Endodermal cell (in vitro differentiated cells): Measurements from ENCODE around the gene CSNK1G2. TPM values are rescaled to one million over a fixed set of nuclear protein-coding genes. Genes with fewer than 3 reads are reported as not detected.
A peak's percentile ranks its signal among the peaks of the same experiment; 100 is the strongest.

ENCODE experiments used
- DNase-seq: peaks from one replicate; pipeline ENCODE4 v3.0.0-alpha.2; 2017
- H3K27ac ChIP-seq: 2 replicates; pipeline ENCODE4 v1.5.1; 2013; ENCODE audit warnings: mild to moderate bottlenecking, low read depth, low read length, moderate library complexity
- H3K27me3 ChIP-seq: 2 replicates; pipeline ENCODE4 v1.6.1; 2013; ENCODE audit warnings: mild to moderate bottlenecking, low read length, moderate library complexity; ENCODE audit not compliant: insufficient read depth, control insufficient read depth, poor library complexity, severe bottlenecking
- H3K36me3 ChIP-seq: 2 replicates; pipeline ENCODE4 v1.7.0; 2013; ENCODE audit warnings: mild to moderate bottlenecking, low read length, moderate library complexity; ENCODE audit not compliant: control insufficient read depth, insufficient read depth
- H3K4me1 ChIP-seq: one replicate; pipeline ENCODE4 v1.7.0; 2013; ENCODE audit warnings: low read length; ENCODE audit not compliant: control insufficient read depth, insufficient read depth
- H3K4me3 ChIP-seq: 2 replicates; pipeline ENCODE4 v1.5.1; 2013; ENCODE audit warnings: mild to moderate bottlenecking, low read length, moderate library complexity
- H3K9ac ChIP-seq: 2 replicates; pipeline ENCODE4 v1.6.1; 2013; ENCODE audit warnings: mild to moderate bottlenecking, low read length, moderate library complexity; ENCODE audit not compliant: poor library complexity, severe bottlenecking; ENCODE audit errors: extremely low read depth
- H3K9me3 ChIP-seq: 2 replicates; pipeline ENCODE4 v1.6.1; 2013; ENCODE audit warnings: mild to moderate bottlenecking, low read length, moderate library complexity; ENCODE audit not compliant: control insufficient read depth
- H3K27ac Mint-ChIP-seq: 2 replicates; pipeline ENCODE4 v1.8.0; 2020; ENCODE audit warnings: mixed read lengths
- H3K27me3 Mint-ChIP-seq: 2 replicates; pipeline ENCODE4 v1.8.0; 2021; ENCODE audit warnings: mild to moderate bottlenecking, mixed read lengths; ENCODE audit not compliant: insufficient read depth
- H3K36me3 Mint-ChIP-seq: 2 replicates; pipeline ENCODE4 v1.8.0; 2020; ENCODE audit warnings: low read depth, mixed read lengths
- H3K4me1 Mint-ChIP-seq: 2 replicates; pipeline ENCODE4 v1.8.0; 2020; ENCODE audit warnings: mixed read lengths
- H3K4me3 Mint-ChIP-seq: 2 replicates; pipeline ENCODE4 v1.8.0; 2020; ENCODE audit warnings: mild to moderate bottlenecking, moderate library complexity, mixed read lengths
- H3K9me3 Mint-ChIP-seq: 2 replicates; pipeline ENCODE4 v1.8.0; 2020; ENCODE audit warnings: mild to moderate bottlenecking, mixed read lengths
- CTCF ChIP-seq: fragments of 200-600 bp; sonication (generic); conservative IDR thresholded peaks from 2 replicates; pipeline ENCODE4 v1.5.0; 2021; ENCODE audit warnings: antibody characterized with exemption, mild to moderate bottlenecking
- WGBS, 2 experiments: methylation state at CpG; one replicate each; pipeline versions ENCODE4 v1.1.5 to v1.1.7; 2013; ENCODE audit warnings: missing lambda C conversion rate in 2 of 2, mixed read lengths in 1 of 2; ENCODE audit not compliant: insufficient coverage in 1 of 2, insufficient read length in 1 of 2; 5-methylcytosine and 5-hydroxymethylcytosine counted together
- total RNA-seq, 2 donors: library from RNA; stranded (reverse); fragmentation: NEBNext Ultra II Directional in 1 of 2; extraction: Animal tissue kit (Norgen Biotek cat#: 25700) in 1 of 2; gene quantifications; 2 replicates in 1 of 2; 3 replicates in 1 of 2; pipeline ENCODE4 v1.2.1, GENCODE V29; 2021

Gene CSNK1G2
- total RNA-seq, 2 donors from 2014 or later, result 111 to 112 TPM

- Mint-ChIP-seq H3K36me3 (peaks cover 25% of the 10 kb centered on the region), H3K4me3 (no peak overlapping the region), H3K27ac (peak overlapping the region; percentile 8), H3K9me3 (no peaks in the 10 kb centered on the region), H3K4me1 (no peaks in the 10 kb centered on the region), H3K27me3 (no peaks in the 10 kb centered on the region)
- no peaks in the 10 kb centered on the region for H3K4me1 ChIP-seq
- H3K27me3 ChIP-seq, result no peaks in the 10 kb centered on the region
- no peak overlapping the region for H3K27ac ChIP-seq
- H3K9ac ChIP-seq, result no peak overlapping the region
- no peak for TF ChIP-seq CTCF
- no peak for DNase-seq
- peaks cover 12% of the 10 kb centered on the region for H3K36me3 ChIP-seq
- H3K9me3 ChIP-seq, result no peaks in the 10 kb centered on the region
- 94 to 98% methylated on average over 7 to 10 of the region's 10 CpGs for WGBS, 2 experiments
- H3K4me3 ChIP-seq, result no peak overlapping the region
Observed at GRCh38 chr19:1910177-1910576, 30.8 kb upstream of the CSNK1G2 start.

GRCh38 chr19:1911098-1911497 is 29.9 kb upstream of the CSNK1G2 start:
- DNase-seq, result no peak
- no peaks in the 10 kb centered on the region for H3K27me3 Mint-ChIP-seq
- 92 to 95% methylated on average over 10 to 13 of the region's 13 CpGs for WGBS, 2 experiments
- no peak overlapping the region for H3K9ac ChIP-seq
- no peaks in the 10 kb centered on the region for H3K4me1 Mint-ChIP-seq
- no peaks in the 10 kb centered on the region for H3K4me1 ChIP-seq
- no peak overlapping the region for H3K4me3 Mint-ChIP-seq
- no peaks in the 10 kb centered on the region for H3K27me3 ChIP-seq
- no peaks in the 10 kb centered on the region for H3K9me3 Mint-ChIP-seq
- peaks cover 12% of the 10 kb centered on the region for H3K36me3 ChIP-seq
- TF ChIP-seq CTCF, result no peak
- H3K4me3 ChIP-seq, result no peak overlapping the region
- no peak overlapping the region for H3K27ac Mint-ChIP-seq
- peaks cover 23% of the 10 kb centered on the region for H3K36me3 Mint-ChIP-seq
- H3K27ac ChIP-seq, result no peak overlapping the region
- no peaks in the 10 kb centered on the region for H3K9me3 ChIP-seq

GRCh38 chr19:1911995-1912394 is 29.0 kb upstream of the CSNK1G2 start:
- DNase-seq, result no peak
- Histone ChIP-seq H3K4me3 (no peak overlapping the region), H3K9ac (no peak overlapping the region), H3K36me3 (peaks cover 12% of the 10 kb centered on the region), H3K27ac (no peak overlapping the region), H3K9me3 (no peaks in the 10 kb centered on the region), H3K4me1 (no peaks in the 10 kb centered on the region), H3K27me3 (no peaks in the 10 kb centered on the region)
- TF ChIP-seq CTCF, result no peak
- no peaks in the 10 kb centered on the region for H3K4me1 Mint-ChIP-seq
- no peak overlapping the region for H3K4me3 Mint-ChIP-seq
- no peaks in the 10 kb centered on the region for H3K27me3 Mint-ChIP-seq
- H3K9me3 Mint-ChIP-seq, result no peaks in the 10 kb centered on the region
- H3K36me3 Mint-ChIP-seq, result peaks cover 26% of the 10 kb centered on the region
- no peak overlapping the region for H3K27ac Mint-ChIP-seq
- 95 to 96% methylated on average over 18 to 37 of the region's 37 CpGs for WGBS, 2 experiments
